HL-60 (cell line): ENCODE measurements around the gene USP35.

Experiments
- DNase-seq, 2 experiments: peaks; one replicate each; pipeline ENCODE4 v3.0.0-alpha.2; 2010 to 2020; ENCODE audit warnings: low read depth in 1 of 2, low spot score in 1 of 2
- H3K27ac ChIP-seq: fragments of 250-450 bp; sonication (Bioruptor Pico); replicated peaks from 2 replicates; pipeline ENCODE4 v1.5.1; 2020; ENCODE audit warnings: mild to moderate bottlenecking, moderate library complexity
- H3K27me3 ChIP-seq: fragments of 250-450 bp; sonication (Bioruptor Pico); 2 replicates; pipeline ENCODE4 v1.5.1; 2021; ENCODE audit warnings: mild to moderate bottlenecking, moderate library complexity; ENCODE audit not compliant: insufficient read depth, poor library complexity, severe bottlenecking
- H3K4me3 ChIP-seq: replicated peaks from 2 replicates; pipeline ENCODE4 v1.5.1; 2011; ENCODE audit warnings: mild to moderate bottlenecking, control low read depth, low read length; ENCODE audit not compliant: insufficient read depth
- CTCF ChIP-seq: IDR thresholded peaks from one replicate; pipeline ENCODE4 v1.5.1; 2011; ENCODE audit warnings: low read length, control low read depth, inconsistent platforms; ENCODE audit not compliant: insufficient read depth
- GABPA ChIP-seq: IDR thresholded peaks from 2 replicates; pipeline ENCODE4 v1.6.1; 2012; ENCODE audit warnings: low read depth
- POLR2AphosphoS5 ChIP-seq: IDR thresholded peaks from 2 replicates; pipeline ENCODE4 v1.6.1; 2012; ENCODE audit warnings: low read depth
- SPI1 ChIP-seq: IDR thresholded peaks from 2 replicates; pipeline ENCODE4 v1.6.1; 2012; ENCODE audit warnings: low read depth, mild to moderate bottlenecking, borderline replicate concordance
- TF ChIP-seq, protein P1 (sequence below): IDR thresholded peaks from 2 replicates; pipeline ENCODE4 v1.6.1; 2012; ENCODE audit warnings: low read depth; ENCODE audit not compliant: insufficient replicate concordance

Gene USP35

DNA sequence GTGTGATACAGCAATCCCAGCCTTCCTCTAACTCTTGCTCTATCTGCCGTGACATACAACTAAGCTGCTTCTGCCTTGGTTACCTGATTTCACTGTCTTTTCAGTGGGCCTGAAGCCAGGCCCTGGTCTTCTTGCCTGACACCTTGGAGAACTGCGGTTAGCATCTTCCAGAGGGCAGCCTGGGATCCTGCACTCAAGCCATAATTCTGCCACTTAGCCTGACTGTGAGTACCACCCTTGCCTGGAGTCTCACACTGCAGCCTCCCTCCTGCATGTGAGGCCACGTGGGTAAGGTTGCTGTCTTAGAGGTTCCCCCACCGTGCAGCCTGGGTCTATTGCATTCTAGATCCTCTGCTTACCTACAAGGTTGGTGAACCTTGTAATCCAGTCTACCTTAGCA lies 35.8 kb downstream of the USP35 start:
- TF ChIP-seq, protein P1, sequence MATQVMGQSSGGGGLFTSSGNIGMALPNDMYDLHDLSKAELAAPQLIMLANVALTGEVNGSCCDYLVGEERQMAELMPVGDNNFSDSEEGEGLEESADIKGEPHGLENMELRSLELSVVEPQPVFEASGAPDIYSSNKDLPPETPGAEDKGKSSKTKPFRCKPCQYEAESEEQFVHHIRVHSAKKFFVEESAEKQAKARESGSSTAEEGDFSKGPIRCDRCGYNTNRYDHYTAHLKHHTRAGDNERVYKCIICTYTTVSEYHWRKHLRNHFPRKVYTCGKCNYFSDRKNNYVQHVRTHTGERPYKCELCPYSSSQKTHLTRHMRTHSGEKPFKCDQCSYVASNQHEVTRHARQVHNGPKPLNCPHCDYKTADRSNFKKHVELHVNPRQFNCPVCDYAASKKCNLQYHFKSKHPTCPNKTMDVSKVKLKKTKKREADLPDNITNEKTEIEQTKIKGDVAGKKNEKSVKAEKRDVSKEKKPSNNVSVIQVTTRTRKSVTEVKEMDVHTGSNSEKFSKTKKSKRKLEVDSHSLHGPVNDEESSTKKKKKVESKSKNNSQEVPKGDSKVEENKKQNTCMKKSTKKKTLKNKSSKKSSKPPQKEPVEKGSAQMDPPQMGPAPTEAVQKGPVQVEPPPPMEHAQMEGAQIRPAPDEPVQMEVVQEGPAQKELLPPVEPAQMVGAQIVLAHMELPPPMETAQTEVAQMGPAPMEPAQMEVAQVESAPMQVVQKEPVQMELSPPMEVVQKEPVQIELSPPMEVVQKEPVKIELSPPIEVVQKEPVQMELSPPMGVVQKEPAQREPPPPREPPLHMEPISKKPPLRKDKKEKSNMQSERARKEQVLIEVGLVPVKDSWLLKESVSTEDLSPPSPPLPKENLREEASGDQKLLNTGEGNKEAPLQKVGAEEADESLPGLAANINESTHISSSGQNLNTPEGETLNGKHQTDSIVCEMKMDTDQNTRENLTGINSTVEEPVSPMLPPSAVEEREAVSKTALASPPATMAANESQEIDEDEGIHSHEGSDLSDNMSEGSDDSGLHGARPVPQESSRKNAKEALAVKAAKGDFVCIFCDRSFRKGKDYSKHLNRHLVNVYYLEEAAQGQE: no peak
- TF ChIP-seq SPI1 (no peak), GABPA (no peak)
- no peak overlapping the region for H3K4me3 ChIP-seq
- no peaks in the 10 kb centered on the region for H3K27me3 ChIP-seq
- DNase-seq: no peak
- H3K27ac ChIP-seq: no peak overlapping the region

DNA sequence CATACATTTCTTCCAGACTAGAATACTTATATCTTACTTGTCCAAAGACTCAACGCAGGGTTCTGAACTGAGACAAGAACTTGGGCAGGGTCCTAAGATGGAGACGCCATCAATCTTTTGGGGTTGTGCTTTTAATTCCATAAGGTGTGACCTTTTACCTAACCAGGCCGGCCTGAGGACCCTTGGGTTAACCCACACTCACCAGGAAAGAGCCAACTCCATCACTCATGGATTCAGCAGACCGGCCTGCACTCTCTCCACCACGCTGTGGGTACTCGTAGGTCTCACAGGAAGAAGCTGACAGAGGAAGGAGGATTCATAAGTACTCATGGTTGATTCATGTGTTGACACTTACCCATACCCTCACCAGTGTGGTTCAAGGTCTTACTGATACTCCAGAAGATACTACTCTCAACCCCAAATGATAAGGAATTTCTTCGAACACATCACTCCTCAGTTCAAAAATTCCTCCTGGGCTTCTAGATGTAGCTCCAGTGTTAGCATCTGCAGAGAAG lies 36.2 kb downstream of the USP35 start:
- H3K27me3 ChIP-seq: no peaks in the 10 kb centered on the region
- no peak overlapping the region for H3K27ac ChIP-seq
- DNase-seq: no peak
- TF ChIP-seq GABPA (no peak), CTCF (no peak), SPI1 (no peak)
- TF ChIP-seq, protein P1: no peak
- H3K4me3 ChIP-seq: no peak overlapping the region

DNA sequence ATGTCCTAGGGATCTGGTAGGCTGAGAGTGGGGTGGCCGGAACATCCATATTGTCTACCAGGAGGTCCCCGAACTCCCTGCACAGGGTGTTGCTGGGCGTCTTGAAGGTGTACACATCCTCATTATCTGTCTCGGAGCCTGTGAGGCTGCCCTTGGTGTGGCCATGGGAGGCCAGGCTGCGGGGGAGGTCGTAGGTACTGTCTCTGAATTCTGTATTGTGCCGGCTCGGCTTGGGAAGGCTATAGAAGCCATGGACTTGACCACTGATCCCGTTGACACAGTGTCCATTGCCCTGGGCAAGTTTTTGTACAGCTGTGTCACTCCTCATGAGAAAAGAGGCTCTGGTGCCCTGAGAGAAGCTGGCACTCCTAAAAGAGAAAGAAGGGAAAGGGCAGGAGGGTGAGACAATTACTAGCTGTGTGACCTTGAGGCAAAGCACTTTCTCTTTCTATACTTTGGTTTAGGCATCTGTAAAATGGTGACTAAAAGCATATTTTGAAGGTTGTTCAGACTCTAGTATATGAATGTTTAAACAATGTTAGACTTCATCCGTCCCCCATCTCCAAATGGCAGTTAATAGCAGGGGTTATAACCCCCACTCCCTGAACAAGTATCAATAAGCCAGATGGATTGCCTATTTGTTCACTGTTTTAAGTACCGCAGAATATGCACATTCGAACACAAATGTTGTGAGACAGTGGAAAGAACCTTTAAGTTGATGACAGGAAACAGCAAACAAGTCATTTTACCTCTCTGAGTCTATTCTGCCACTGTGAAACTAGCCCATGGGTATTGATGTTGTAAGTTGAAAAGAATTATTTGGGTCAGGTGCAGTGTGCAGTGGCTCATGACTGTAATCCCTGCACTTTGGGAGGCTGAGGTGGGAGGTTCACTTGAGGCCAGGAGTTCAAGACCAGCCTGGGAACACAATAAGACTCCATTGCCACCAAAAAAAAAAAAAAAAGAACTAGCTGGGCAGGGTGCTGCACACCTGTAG lies 38.3 kb downstream of the USP35 start:
- Histone ChIP-seq H3K27ac (no peak overlapping the region), H3K27me3 (no peaks in the 10 kb centered on the region), H3K4me3 (no peak overlapping the region)
- no peak for DNase-seq
- TF ChIP-seq CTCF: no peak
- TF ChIP-seq, protein P1: no peak
- no peak for TF ChIP-seq SPI1
- TF ChIP-seq GABPA: no peak
- TF ChIP-seq POLR2AphosphoS5: no peak
